ENCODE measurements around the gene CHGA.

CHGA gene

GRCh38 chr14:92884410-92884809, 38.5 kb upstream of the CHGA start:
- no peak overlapping the region for H3K27ac ChIP-seq
- TF ChIP-seq ZFX (IDR thresholded peaks at IDR 0.05; ENCODE audit: borderline replicate concordance), result no peak

- TF ChIP-seq CTCF (IDR thresholded peaks at IDR 0.05) (no peak), ZFX (IDR thresholded peaks at IDR 0.05; ENCODE audit: borderline replicate concordance) (no peak)
- H3K27ac ChIP-seq, result no peak overlapping the region
Observed at GRCh38 chr14:92885279-92886061, 37.5 kb upstream of the CHGA start.

GRCh38 chr14:92886337-92886736, 36.6 kb upstream of the CHGA start:
- H3K27ac ChIP-seq, result no peak overlapping the region
- TF ChIP-seq CTCF (IDR thresholded peaks at IDR 0.05), result no peak
- TF ChIP-seq ZFX (IDR thresholded peaks at IDR 0.05; ENCODE audit: borderline replicate concordance), result no peak

GRCh38 chr14:92887157-92887556, 35.8 kb upstream of the CHGA start:
- H3K27ac ChIP-seq, result no peak overlapping the region
- TF ChIP-seq ZFX (IDR thresholded peaks at IDR 0.05; ENCODE audit: borderline replicate concordance) (no peak), CTCF (IDR thresholded peaks at IDR 0.05) (no peak)

GRCh38 chr14:92888896-92889295, 34.1 kb upstream of the CHGA start:
- no peak overlapping the region for H3K27ac ChIP-seq
- TF ChIP-seq CTCF (IDR thresholded peaks at IDR 0.05) (no peak), ZFX (IDR thresholded peaks at IDR 0.05; ENCODE audit: borderline replicate concordance) (no peak)

- no peak overlapping the region for H3K27ac ChIP-seq
- TF ChIP-seq CTCF (IDR thresholded peaks at IDR 0.05) (no peak), ZFX (IDR thresholded peaks at IDR 0.05; ENCODE audit: borderline replicate concordance) (no peak)
Observed at GRCh38 chr14:92890830-92891588, 31.9 kb upstream of the CHGA start.

GRCh38 chr14:92892589-92892988, 30.4 kb upstream of the CHGA start:
- no peak overlapping the region for H3K27ac ChIP-seq
- TF ChIP-seq CTCF (IDR thresholded peaks at IDR 0.05), result no peak
- no peak for TF ChIP-seq ZFX (IDR thresholded peaks at IDR 0.05; ENCODE audit: borderline replicate concordance)
